CMK (cell line): ENCODE results near the gene ST3GAL2.
"Not testable (repeated sequence)": the region's sequence is repeated elsewhere in the genome, so short reads cannot be mapped to it uniquely, and the experiment has no call there.

Source experiments
- DNase-seq: peaks from one replicate; pipeline ENCODE4 v3.0.0-alpha.2; 2010; ENCODE audit warnings: low read depth

Gene ST3GAL2

GRCh38 chr16:70332728-70333127 lies 106.2 kb downstream of the ST3GAL2 start:
- not testable (repeated sequence) for DNase-seq

GRCh38 chr16:70331588-70332358 lies 107.1 kb downstream of the ST3GAL2 start:
- no peak for DNase-seq

GRCh38 chr16:70331091-70331490 lies 107.8 kb downstream of the ST3GAL2 start:
- no peak for DNase-seq
